GM19328 (cell line): Measurements from ENCODE around the gene MGRN1.
"Not testable (repeated sequence)": the region's sequence is repeated elsewhere in the genome, so short reads cannot be mapped to it uniquely, and the experiment has no call there.

ENCODE experiments used
- ATAC-seq: cut with Tn5 transposase; IDR thresholded peaks from one replicate; pipeline ENCODE4 v1.9.1; 2021; ENCODE audit warnings: mild to moderate bottlenecking, moderate library complexity; ENCODE audit not compliant: unreplicated experiment

MGRN1 gene

GRCh38 chr16:4649744-4650442 is 25.3 kb downstream of the MGRN1 start:
- ATAC-seq, result no peak

- not testable (repeated sequence) for ATAC-seq
Measured at GRCh38 chr16:4650443-4651074, 25.9 kb downstream of the MGRN1 start.

GRCh38 chr16:4651827-4652226 is 27.2 kb downstream of the MGRN1 start:
- no peak for ATAC-seq

GRCh38 chr16:4652561-4652960 is 27.9 kb downstream of the MGRN1 start:
- no peak for ATAC-seq

- no peak for ATAC-seq
Measured at GRCh38 chr16:4654011-4654963, 29.7 kb downstream of the MGRN1 start.

- no peak for ATAC-seq
Measured at GRCh38 chr16:4654964-4655590, 30.5 kb downstream of the MGRN1 start.

- ATAC-seq, result no peak
Measured at GRCh38 chr16:4655801-4656200, 31.2 kb downstream of the MGRN1 start.

GRCh38 chr16:4656221-4656620 is 31.6 kb downstream of the MGRN1 start:
- ATAC-seq, result no peak

- ATAC-seq, result no peak
Measured at GRCh38 chr16:4656695-4657686, 32.4 kb downstream of the MGRN1 start.

- ATAC-seq, result no peak
Measured at GRCh38 chr16:4659363-4660353, 35.0 kb downstream of the MGRN1 start.

- ATAC-seq, result no peak
Measured at GRCh38 chr16:4660454-4661007, 35.9 kb downstream of the MGRN1 start.

GRCh38 chr16:4661661-4662060 is 37.0 kb downstream of the MGRN1 start:
- ATAC-seq, result no peak

GRCh38 chr16:4663465-4663776 is 38.8 kb downstream of the MGRN1 start:
- no peak for ATAC-seq

- no peak for ATAC-seq
Measured at GRCh38 chr16:4663777-4664465, 39.3 kb downstream of the MGRN1 start.

GRCh38 chr16:4664538-4665418 is 40.2 kb downstream of the MGRN1 start:
- no peak for ATAC-seq

- ATAC-seq, result no peak
Measured at GRCh38 chr16:4666537-4667202, 42.0 kb downstream of the MGRN1 start.
